HepG2 (cell line): Measurements from ENCODE around the gene BCDIN3D. TPM values are rescaled to one million over a fixed set of nuclear protein-coding genes. Genes with fewer than 3 reads are reported as not detected.

Experiments used
- ATAC-seq: fragments of 200-7000 bp; cut with Tn5 transposase; 3 replicates; pipeline ENCODE4 v1.9.1; 2020; ENCODE audit warnings: mild to moderate bottlenecking, moderate library complexity
- BruUV-seq: library from RNA; stranded (reverse); fragments of 400-500 nt; replicated peaks from 2 replicates; lab custom pipeline; 2021; lab: Mats Ljungman, UMichigan
- CTCF ChIA-PET: fragments of 300-600 bp; formaldehyde crosslinking; extraction: SDS; loops from one replicate; lab custom pipeline; 2021; ENCODE audit warnings: low total read pairs, inconsistent platforms, low intra/inter-chr PET ratio; lab: Yijun Ruan, JAX
- POLR2A ChIA-PET: fragments of 350-600 bp; sonication (Branson Sonifier 250); formaldehyde crosslinking; loops from one replicate; lab custom pipeline; 2020; ENCODE audit warnings: antibody characterized with exemption, inconsistent platforms; lab: Yijun Ruan, JAX
- DNase-seq: peaks from one replicate; pipeline ENCODE4 v3.0.0-alpha.2; 2015; ENCODE audit warnings: low spot score
- FAIRE-seq: peaks from 3 replicates; lab custom pipeline; 2011; peaks lifted over from hg19 to GRCh38; lab: Jason Lieb, UNC
- H2AFZ ChIP-seq: one replicate; pipeline ENCODE4 v1.6.1; 2011; ENCODE audit warnings: low read length, inconsistent platforms
- H3K27ac ChIP-seq: fragments of 300-600 bp; 3 replicates; pipeline ENCODE4 v1.8.0; 2011; ENCODE audit warnings: mixed run types, mild to moderate bottlenecking, mixed read lengths, low read length, inconsistent platforms; ENCODE audit not compliant: insufficient read depth; ENCODE audit errors: extremely low read length
- H3K27me3 ChIP-seq, 2 experiments: fragments of 200-600 bp in 1 of 2; 2 replicates in 1 of 2; 3 replicates in 1 of 2; pipeline versions ENCODE4 v1.6.0 to v1.8.0; 2011; ENCODE audit warnings: low read length in 2 of 2, mild to moderate bottlenecking in 2 of 2, moderate library complexity in 2 of 2, inconsistent platforms in 1 of 2; ENCODE audit not compliant: insufficient read depth in 2 of 2, control insufficient read depth in 1 of 2
- H3K36me3 ChIP-seq, 2 experiments: fragments of 200-600 bp in 1 of 2; replicated peaks in 1 of 2; 2 replicates in 1 of 2; 3 replicates in 1 of 2; pipeline versions ENCODE4 v1.5.1 to v1.8.0; 2011; ENCODE audit warnings: low read length in 2 of 2, inconsistent platforms in 1 of 2; ENCODE audit not compliant: insufficient read depth in 2 of 2, control insufficient read depth in 1 of 2
- H3K4me1 ChIP-seq: 2 replicates; pipeline ENCODE4 v1.5.1; 2012; ENCODE audit warnings: low read length, inconsistent platforms; ENCODE audit not compliant: insufficient read depth
- H3K4me2 ChIP-seq: 2 replicates; pipeline ENCODE4 v1.6.0; 2011; ENCODE audit warnings: low read depth, low read length, inconsistent platforms
- H3K4me3 ChIP-seq, 3 experiments: fragments of 200-600 bp in 1 of 3; sonication (generic), shearing (Covaris generic) in 1 of 3; replicated peaks in 1 of 3; 2 replicates each; pipeline ENCODE4 v1.5.1; 2011 to 2016; ENCODE audit warnings: low read length in 3 of 3, inconsistent platforms in 2 of 3, low read depth in 2 of 3, mild to moderate bottlenecking in 2 of 3, control low read depth in 1 of 3, mixed read lengths in 1 of 3; ENCODE audit not compliant: insufficient read depth in 1 of 3
- H3K79me2 ChIP-seq: one replicate; pipeline ENCODE4 v1.6.1; 2011; ENCODE audit warnings: low read length, inconsistent platforms; ENCODE audit not compliant: insufficient read depth
- H3K9ac ChIP-seq: 2 replicates; pipeline ENCODE4 v1.6.0; 2011; ENCODE audit warnings: mild to moderate bottlenecking, low read depth, low read length, inconsistent platforms; ENCODE audit not compliant: insufficient read depth
- H3K9me3 ChIP-seq: 2 replicates; pipeline ENCODE4 v1.5.1; 2012; ENCODE audit warnings: mild to moderate bottlenecking, low read length
- H4K20me1 ChIP-seq: 2 replicates; pipeline ENCODE4 v1.6.0; 2011; ENCODE audit warnings: inconsistent platforms, mild to moderate bottlenecking, low read length, moderate library complexity; ENCODE audit not compliant: insufficient read depth
- AGO2 ChIP-seq: fragments of 200-400 bp; formaldehyde crosslinking; optimal IDR thresholded peaks from 2 replicates; pipeline ENCODE3; 2017; ENCODE audit warnings: mild to moderate bottlenecking, low read depth, low read length, moderate library complexity
- CCAR2 ChIP-seq: fragments of 200-400 bp; formaldehyde crosslinking; optimal IDR thresholded peaks from 2 replicates; pipeline ENCODE3; 2018; ENCODE audit warnings: low read depth, mild to moderate bottlenecking, low read length, moderate library complexity
- ELF1 ChIP-seq: sonication (generic); formaldehyde crosslinking; IDR thresholded peaks from 2 replicates; pipeline ENCODE4 v1.4.0; 2020; ENCODE audit warnings: missing genetic modification reagents
- HMGA1 ChIP-seq: sonication (generic); formaldehyde crosslinking; conservative IDR thresholded peaks from 2 replicates; pipeline ENCODE4 v1.4.0; 2020; ENCODE audit warnings: missing genetic modification reagents
- KDM2A ChIP-seq: sonication (generic); formaldehyde crosslinking; IDR thresholded peaks from 2 replicates; pipeline ENCODE4 v1.4.0; 2020; ENCODE audit warnings: low read depth, missing genetic modification reagents, borderline replicate concordance
- KDM3A ChIP-seq: IDR thresholded peaks from 2 replicates; pipeline ENCODE4 v1.6.1; 2018; ENCODE audit warnings: low read depth, missing compliant biosample characterization
- NR2F2 ChIP-seq: IDR thresholded peaks from 2 replicates; pipeline ENCODE4 v1.6.1; 2012; ENCODE audit warnings: low read depth, inconsistent platforms, borderline replicate concordance
- SP140L ChIP-seq: sonication (generic); formaldehyde crosslinking; IDR thresholded peaks from 2 replicates; pipeline ENCODE4 v1.4.0; 2020; ENCODE audit warnings: missing genetic modification reagents, borderline replicate concordance
- WIZ ChIP-seq: sonication (generic); formaldehyde crosslinking; IDR thresholded peaks from 2 replicates; pipeline ENCODE4 v1.5.1; 2020; ENCODE audit warnings: mild to moderate bottlenecking, missing genetic modification reagents
- ZNF10 ChIP-seq: sonication (generic); formaldehyde crosslinking; IDR thresholded peaks from 2 replicates; pipeline ENCODE4 v1.4.0; 2020; ENCODE audit warnings: mild to moderate bottlenecking, low read depth, missing genetic modification reagents, borderline replicate concordance
- ZNF33A ChIP-seq: sonication (generic); formaldehyde crosslinking; IDR thresholded peaks from 2 replicates; pipeline ENCODE4 v1.5.1; 2020; ENCODE audit warnings: missing genetic modification reagents, mild to moderate bottlenecking, moderate library complexity, borderline replicate concordance
- ZNF761 ChIP-seq: sonication (generic); formaldehyde crosslinking; conservative IDR thresholded peaks from 2 replicates; pipeline ENCODE4 v1.4.0; 2020; ENCODE audit warnings: mild to moderate bottlenecking, missing genetic modification reagents
- ZNF788 ChIP-seq: sonication (generic); formaldehyde crosslinking; IDR thresholded peaks from 2 replicates; pipeline ENCODE4 v1.5.0; 2020; ENCODE audit warnings: mild to moderate bottlenecking, missing genetic modification reagents, borderline replicate concordance
- WGBS: methylation state at CpG from one replicate; pipeline ENCODE4 v1.1.6; 2017; ENCODE audit warnings: low lambda C conversion rate; 5-methylcytosine and 5-hydroxymethylcytosine counted together
- in situ Hi-C: cut with HindIII; loops from 2 replicates; pipeline ENCODE4 v1.10.0; 2017; ENCODE audit warnings: low pct_unique_long_range_greater_than_20kb; ENCODE audit not compliant: extremely low pct_ligation_motif_present
- intact Hi-C: fragments of 100-400 bp; cut with micrococcal nuclease; formaldehyde crosslinking; loops from one replicate; pipeline ENCODE4 v1.10.0; 2022; ENCODE audit not compliant: unreplicated experiment
- polyA plus RNA-seq, 8 experiments: library from polyadenylated mRNA; depleted of rRNA in 3 of 8; stranded (reverse) in 7 of 8; unstranded in 1 of 8; fragments of >200 nt; fragmentation: Illumina TruSeq in 4 of 8; extraction: Trizol in 4 of 8; gene quantifications; 2 replicates each; pipeline versions ENCODE4 v1.2.1 to v1.2.3, GENCODE V29; 2011 to 2016; ENCODE audit warnings: low read depth in 4 of 8, missing spikeins in 1 of 8, mixed read lengths in 1 of 8; ENCODE audit not compliant: insufficient read depth in 1 of 8
- total RNA-seq, 5 experiments: library from RNA; depleted of rRNA; stranded (reverse); fragments of >200 nt; fragmentation: Illumina TruSeq; extraction: Trizol; gene quantifications; 2 replicates each; pipeline ENCODE4 v1.2.3, GENCODE V29; 2016; ENCODE audit warnings: low read depth in 1 of 5
- TF ChIP-seq, protein P1 (sequence below): sonication (generic); formaldehyde crosslinking; IDR thresholded peaks from 2 replicates; pipeline ENCODE4 v1.4.0; 2020; ENCODE audit warnings: mild to moderate bottlenecking, missing genetic modification reagents

Gene BCDIN3D
- total and polyA plus RNA-seq, 2 of the 13 experiments (the other 11 are each of a cell fraction or from before 2014, with no cell fraction given): 2.2 to 2.5 TPM

DNA sequence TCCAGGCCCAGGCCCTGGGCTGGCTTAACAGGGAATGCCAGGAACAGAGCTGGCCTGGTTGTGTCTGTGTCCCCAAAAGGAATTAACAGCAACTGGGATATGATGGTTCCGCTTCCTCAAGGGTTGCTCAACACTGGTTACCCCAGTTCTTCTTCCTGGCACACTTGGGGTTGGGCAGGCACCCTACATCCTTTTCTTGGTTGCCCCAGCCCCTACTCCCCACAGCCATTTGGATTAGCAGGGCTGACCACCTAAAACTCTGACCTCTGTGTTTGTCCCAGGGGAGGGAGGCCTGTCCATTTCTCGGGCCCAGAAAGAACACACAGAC lies 45.5 kb downstream of the BCDIN3D start (continued):
- no peak for TF ChIP-seq NR2F2
- TF ChIP-seq CCAR2: no peak
- TF ChIP-seq, protein P1, sequence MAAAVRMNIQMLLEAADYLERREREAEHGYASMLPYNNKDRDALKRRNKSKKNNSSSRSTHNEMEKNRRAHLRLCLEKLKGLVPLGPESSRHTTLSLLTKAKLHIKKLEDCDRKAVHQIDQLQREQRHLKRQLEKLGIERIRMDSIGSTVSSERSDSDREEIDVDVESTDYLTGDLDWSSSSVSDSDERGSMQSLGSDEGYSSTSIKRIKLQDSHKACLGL (CRISPR knock-in tag): no peak
- TF ChIP-seq ZNF761 (CRISPR knock-in tag): no peak
- TF ChIP-seq SP140L: no peak
- TF ChIP-seq KDM3A (CRISPR knock-in tag): no peak
- no peak for TF ChIP-seq ZNF10
- TF ChIP-seq HMGA1: no peak
- no peak for TF ChIP-seq WIZ (CRISPR knock-in tag)
- no peak for TF ChIP-seq ZNF33A (CRISPR knock-in tag)
- no peak for TF ChIP-seq KDM2A (CRISPR knock-in tag)

GRCh38 chr12:49796606-49797448 lies 46.1 kb downstream of the BCDIN3D start:
- ChIA-PET POLR2A (no interaction called here), CTCF (no interaction called here)
- no peak for TF ChIP-seq ELF1 (CRISPR knock-in tag)
- no peak for TF ChIP-seq ZNF788 (CRISPR knock-in tag)
- TF ChIP-seq AGO2: peak; percentile 35
- Histone ChIP-seq H3K4me2 (no peak overlapping the region), H4K20me1 (no peaks in the 10 kb centered on the region), H3K36me3 (peaks cover 16 to 40% of the 10 kb centered on the region in 2 experiments), H3K9ac (no peak overlapping the region), H2AFZ (no peak overlapping the region), H3K27ac (no peak overlapping the region), H3K4me1 (peaks cover 20% of the 10 kb centered on the region), H3K79me2 (no peaks in the 10 kb centered on the region), H3K4me3 (no peak overlapping the region), H3K27me3 (no peaks in the 10 kb centered on the region), H3K9me3 (no peaks in the 10 kb centered on the region)
- intact Hi-C loops: no loop called here
- WGBS: 96% methylated on average over 7 of the region's 17 CpGs
- BruUV-seq: no TSS peak
- no peak for DNase-seq
- in situ Hi-C loops: no loop called here
- FAIRE-seq: no peak
- no peak for ATAC-seq
